Neural progenitor cell (in vitro differentiated cells): ENCODE measurements around the gene IRAK1.

ENCODE experiments used
- CTCF ChIP-seq: fragments of 200-600 bp; sonication (generic); IDR thresholded peaks from 2 replicates; pipeline ENCODE4 v1.5.1; 2017; ENCODE audit warnings: antibody characterized with exemption, mild to moderate bottlenecking
- EZH2 ChIP-seq: fragments of 200-600 bp; sonication (generic); IDR thresholded peaks from 2 replicates; pipeline ENCODE4 v1.6.1; 2017; ENCODE audit warnings: antibody characterized with exemption, mild to moderate bottlenecking, moderate library complexity
- EZH2phosphoT487 ChIP-seq: fragments of 200-600 bp; sonication (generic); IDR thresholded peaks from 2 replicates; pipeline ENCODE4 v1.6.1; 2017; ENCODE audit warnings: antibody characterized with exemption

- TF ChIP-seq CTCF = no peak
- TF ChIP-seq EZH2 = no peak
- TF ChIP-seq EZH2phosphoT487 = no peak
Measured at GRCh38 chrX:153966841-153967535, 52.7 kb downstream of the IRAK1 start.
